Islet precursor cell (in vitro differentiated cells): ENCODE results near the gene PDZRN3.

ENCODE experiments used
- DNase-seq: peaks from one replicate; pipeline ENCODE4 v3.0.0-alpha.2; 2018

Gene PDZRN3

GRCh38 chr3:73409138-73409763 lies 215.5 kb downstream of the PDZRN3 start:
- DNase-seq, result no peak

GRCh38 chr3:73408634-73409033 lies 216.1 kb downstream of the PDZRN3 start:
- no peak for DNase-seq

- DNase-seq, result no peak
Measured at GRCh38 chr3:73407577-73407976, 217.2 kb downstream of the PDZRN3 start.

- DNase-seq, result no peak
Measured at GRCh38 chr3:73405853-73406252, 218.9 kb downstream of the PDZRN3 start.

GRCh38 chr3:73405000-73405399 lies 219.7 kb downstream of the PDZRN3 start:
- no peak for DNase-seq

- no peak for DNase-seq
Measured at GRCh38 chr3:73404435-73404834, 220.3 kb downstream of the PDZRN3 start.

GRCh38 chr3:73403444-73403843 lies 221.3 kb downstream of the PDZRN3 start:
- DNase-seq, result no peak

- DNase-seq, result peak; percentile 98
Measured at GRCh38 chr3:73401616-73402279, 223.0 kb downstream of the PDZRN3 start.

- DNase-seq, result peak; percentile 91
Measured at GRCh38 chr3:73401059-73401458, 223.7 kb downstream of the PDZRN3 start.

GRCh38 chr3:73399666-73400253 lies 225.0 kb downstream of the PDZRN3 start:
- DNase-seq, result no peak

GRCh38 chr3:73399106-73399505 lies 225.6 kb downstream of the PDZRN3 start:
- no peak for DNase-seq

GRCh38 chr3:73398084-73398483 lies 226.7 kb downstream of the PDZRN3 start:
- no peak for DNase-seq

- DNase-seq, result no peak
Measured at GRCh38 chr3:73394240-73394639, 230.5 kb downstream of the PDZRN3 start.

GRCh38 chr3:73393005-73393404 lies 231.7 kb downstream of the PDZRN3 start:
- DNase-seq, result no peak

GRCh38 chr3:73391984-73392383 lies 232.8 kb downstream of the PDZRN3 start:
- DNase-seq, result no peak

- DNase-seq, result no peak
Measured at GRCh38 chr3:73389928-73390327, 234.8 kb downstream of the PDZRN3 start.

- no peak for DNase-seq
Measured at GRCh38 chr3:73389117-73389813, 235.5 kb downstream of the PDZRN3 start.

- no peak for DNase-seq
Measured at GRCh38 chr3:73385568-73385967, 239.2 kb downstream of the PDZRN3 start.

GRCh38 chr3:73384091-73384906 lies 240.4 kb downstream of the PDZRN3 start:
- no peak for DNase-seq

- no peak for DNase-seq
Measured at GRCh38 chr3:73383470-73384049, 241.2 kb downstream of the PDZRN3 start.

GRCh38 chr3:73381551-73381950 lies 243.2 kb downstream of the PDZRN3 start:
- no peak for DNase-seq

- no peak for DNase-seq
Measured at GRCh38 chr3:73380735-73381532, 243.8 kb downstream of the PDZRN3 start.
